Prostate gland (tissue), 2 donors: Measurements from ENCODE around the gene MCCD1. TPM values are rescaled to one million over a fixed set of nuclear protein-coding genes. Genes with fewer than 3 reads are reported as not detected.

Experiments
- DNase-seq: peaks from one replicate; pipeline ENCODE4 v3.0.0-alpha.2; 2019; ENCODE audit warnings: low spot score
- H3K27ac ChIP-seq, 2 donors: fragments of 200-600 bp; sonication (generic); 2 replicates each; pipeline ENCODE4 v1.5.1; 2017 to 2019
- H3K27me3 ChIP-seq: fragments of 200-600 bp; sonication (generic); replicated peaks from 2 replicates; pipeline ENCODE4 v1.5.1; 2019; ENCODE audit not compliant: insufficient read depth
- H3K36me3 ChIP-seq, 2 donors: fragments of 200-600 bp; sonication (generic); 1 replicate in 1 of 2; 2 replicates in 1 of 2; pipeline versions ENCODE4 v1.5.1 to v1.8.1; 2017 to 2019
- H3K4me1 ChIP-seq: fragments of 200-600 bp; sonication (generic); replicated peaks from 2 replicates; pipeline ENCODE4 v1.5.1; 2019
- H3K4me3 ChIP-seq, 2 donors: fragments of 200-600 bp; sonication (generic); 2 replicates each; pipeline ENCODE4 v1.5.1; 2017 to 2019
- H3K9me3 ChIP-seq: fragments of 200-600 bp; sonication (generic); 2 replicates; pipeline ENCODE4 v1.5.1; 2017
- POLR2A ChIP-seq: fragments of 450-650 bp; IDR thresholded peaks from one replicate; pipeline ENCODE4 v1.6.1; 2016; ENCODE audit warnings: antibody characterized with exemption, mild to moderate bottlenecking
- POLR2AphosphoS5 ChIP-seq: sonication (generic); formaldehyde crosslinking; IDR thresholded peaks from one replicate; pipeline ENCODE4 v1.6.1; 2017; ENCODE audit warnings: antibody characterized with exemption
- WGBS: methylation state at CpG from one replicate; pipeline ENCODE4 v1.1.5; 2018; 5-methylcytosine and 5-hydroxymethylcytosine counted together
- intact Hi-C: fragments of 100-400 bp; cut with DNase I; formaldehyde crosslinking; loops from one replicate; pipeline ENCODE4 v1.14.2; 2022
- total RNA-seq, 2 donors: library from RNA; depleted of rRNA; stranded (reverse); fragments of >200 nt; gene quantifications; one replicate each; pipeline ENCODE4 v1.1.0, GENCODE V29; 2016
- TF ChIP-seq, protein P1 (sequence below), 4 experiments: fragments of 200-600 bp in 2 of 4; fragments of 450-650 bp in 2 of 4; sonication (generic) in 2 of 4; IDR thresholded peaks; 1 replicate in 3 of 4; 2 replicates in 1 of 4; pipeline ENCODE4 v1.5.1; 2016 to 2019; ENCODE audit warnings: antibody characterized with exemption in 4 of 4, mild to moderate bottlenecking in 2 of 4, moderate library complexity in 2 of 4

The MCCD1 gene
- total RNA-seq, 2 donors from 2014 or later = not detected

GRCh38 chr6:31525553-31525931 is 3.2 kb upstream of the MCCD1 start:
- no peaks in the 10 kb centered on the region for H3K4me1 ChIP-seq
- H3K27me3 ChIP-seq = no peaks in the 10 kb centered on the region
- 69% methylated on average over 8 of the region's 8 CpGs for WGBS
- no peak overlapping the region for H3K27ac ChIP-seq
- no peaks in the 10 kb centered on the region for H3K9me3 ChIP-seq
- no peak for TF ChIP-seq POLR2A
- intact Hi-C loops = no loop called here
- H3K36me3 ChIP-seq = peaks cover 0 to under 1% of the 10 kb centered on the region in 2 donors
- no peak for DNase-seq
- H3K4me3 ChIP-seq = no peak overlapping the region

GRCh38 chr6:31525932-31526591 is 2.7 kb upstream of the MCCD1 start:
- intact Hi-C loops = no loop called here
- Histone ChIP-seq H3K9me3 (no peaks in the 10 kb centered on the region), H3K27me3 (no peaks in the 10 kb centered on the region), H3K4me1 (no peaks in the 10 kb centered on the region), H3K4me3 (no peak overlapping the region), H3K36me3 (peaks cover 4% of the 10 kb centered on the region in 2 donors), H3K27ac (no peak overlapping the region)
- DNase-seq = no peak
- TF ChIP-seq POLR2A (no peak), POLR2AphosphoS5 (no peak)
- TF ChIP-seq, protein P1, sequence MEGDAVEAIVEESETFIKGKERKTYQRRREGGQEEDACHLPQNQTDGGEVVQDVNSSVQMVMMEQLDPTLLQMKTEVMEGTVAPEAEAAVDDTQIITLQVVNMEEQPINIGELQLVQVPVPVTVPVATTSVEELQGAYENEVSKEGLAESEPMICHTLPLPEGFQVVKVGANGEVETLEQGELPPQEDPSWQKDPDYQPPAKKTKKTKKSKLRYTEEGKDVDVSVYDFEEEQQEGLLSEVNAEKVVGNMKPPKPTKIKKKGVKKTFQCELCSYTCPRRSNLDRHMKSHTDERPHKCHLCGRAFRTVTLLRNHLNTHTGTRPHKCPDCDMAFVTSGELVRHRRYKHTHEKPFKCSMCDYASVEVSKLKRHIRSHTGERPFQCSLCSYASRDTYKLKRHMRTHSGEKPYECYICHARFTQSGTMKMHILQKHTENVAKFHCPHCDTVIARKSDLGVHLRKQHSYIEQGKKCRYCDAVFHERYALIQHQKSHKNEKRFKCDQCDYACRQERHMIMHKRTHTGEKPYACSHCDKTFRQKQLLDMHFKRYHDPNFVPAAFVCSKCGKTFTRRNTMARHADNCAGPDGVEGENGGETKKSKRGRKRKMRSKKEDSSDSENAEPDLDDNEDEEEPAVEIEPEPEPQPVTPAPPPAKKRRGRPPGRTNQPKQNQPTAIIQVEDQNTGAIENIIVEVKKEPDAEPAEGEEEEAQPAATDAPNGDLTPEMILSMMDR (IDR thresholded peaks at IDR 0.05) = no peak
- 81% methylated on average over 4 of the region's 4 CpGs for WGBS

DNA sequence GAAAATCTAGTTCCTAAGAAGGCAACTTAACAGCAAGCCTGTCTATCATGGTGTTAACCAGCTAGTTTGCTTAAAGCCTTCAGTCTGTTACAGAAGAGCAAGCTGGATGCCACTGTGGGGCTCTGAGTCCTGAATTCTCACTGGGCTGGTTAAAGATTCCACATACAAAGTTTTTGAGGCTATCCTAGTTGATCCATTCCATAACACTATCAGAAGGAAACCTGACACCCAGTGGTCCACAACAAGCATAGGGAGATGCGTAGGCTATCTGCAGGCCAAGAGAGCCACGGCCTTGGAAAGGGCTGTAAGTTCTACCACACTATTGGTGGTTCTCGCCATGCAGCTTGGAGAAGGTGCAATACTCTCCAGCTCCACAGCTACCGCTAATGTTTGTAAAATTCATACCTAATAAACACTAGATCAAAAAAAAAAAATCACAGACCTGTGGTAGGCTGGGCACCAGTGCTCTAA is 420 bp upstream of the MCCD1 start:
- H3K27ac ChIP-seq = no peak overlapping the region
- intact Hi-C loops = no loop called here
- 78% methylated on average over 4 of the region's 4 CpGs for WGBS
- no peaks in the 10 kb centered on the region for H3K27me3 ChIP-seq
- H3K9me3 ChIP-seq = no peaks in the 10 kb centered on the region
- no peak overlapping the region for H3K4me3 ChIP-seq
- H3K4me1 ChIP-seq = no peaks in the 10 kb centered on the region
- peaks cover 11 to 13% of the 10 kb centered on the region in 2 donors for H3K36me3 ChIP-seq
- no peak for DNase-seq
- no peak for TF ChIP-seq POLR2AphosphoS5
- TF ChIP-seq, protein P1 (IDR thresholded peaks at IDR 0.05) = no peak
- no peak for TF ChIP-seq POLR2A

GRCh38 chr6:31529329-31530150 is 778 bp downstream of the MCCD1 start:
- Histone ChIP-seq H3K27ac (no peak overlapping the region), H3K4me1 (no peaks in the 10 kb centered on the region), H3K36me3 (peaks cover 11 to 14% of the 10 kb centered on the region in 2 donors), H3K27me3 (no peaks in the 10 kb centered on the region), H3K9me3 (no peaks in the 10 kb centered on the region), H3K4me3 (no peak overlapping the region)
- DNase-seq = no peak
- no peak for TF ChIP-seq POLR2A
- no peak for TF ChIP-seq POLR2AphosphoS5
- TF ChIP-seq, protein P1 (IDR thresholded peaks at IDR 0.05) = no peak
- intact Hi-C loops = no loop called here
- 44% methylated on average over 12 of the region's 12 CpGs for WGBS

- Histone ChIP-seq H3K9me3 (no peaks in the 10 kb centered on the region), H3K27me3 (no peaks in the 10 kb centered on the region), H3K27ac (no peak overlapping the region), H3K36me3 (peaks cover 15 to 22% of the 10 kb centered on the region in 2 donors), H3K4me3 (no peak overlapping the region), H3K4me1 (no peaks in the 10 kb centered on the region)
- TF ChIP-seq POLR2AphosphoS5 (no peak), POLR2A (no peak)
- TF ChIP-seq, protein P1 (IDR thresholded peaks at IDR 0.05) = no peak
- intact Hi-C loops = no loop called here
- whole genome bisulfite sequencing = 72% methylated on average over 6 of the region's 6 CpGs
- DNase-seq = no peak
Observed at GRCh38 chr6:31530659-31531058, 1.9 kb downstream of the MCCD1 start.
